Fibroblast of skin of left quadriceps (primary cell): ENCODE results near the gene AMDHD1.

Experiments
- DNase-seq, 2 experiments: peaks; one replicate each; pipeline ENCODE4 v3.0.0-alpha.2; 2013; ENCODE audit warnings: low read depth in 2 of 2

Gene AMDHD1

DNA sequence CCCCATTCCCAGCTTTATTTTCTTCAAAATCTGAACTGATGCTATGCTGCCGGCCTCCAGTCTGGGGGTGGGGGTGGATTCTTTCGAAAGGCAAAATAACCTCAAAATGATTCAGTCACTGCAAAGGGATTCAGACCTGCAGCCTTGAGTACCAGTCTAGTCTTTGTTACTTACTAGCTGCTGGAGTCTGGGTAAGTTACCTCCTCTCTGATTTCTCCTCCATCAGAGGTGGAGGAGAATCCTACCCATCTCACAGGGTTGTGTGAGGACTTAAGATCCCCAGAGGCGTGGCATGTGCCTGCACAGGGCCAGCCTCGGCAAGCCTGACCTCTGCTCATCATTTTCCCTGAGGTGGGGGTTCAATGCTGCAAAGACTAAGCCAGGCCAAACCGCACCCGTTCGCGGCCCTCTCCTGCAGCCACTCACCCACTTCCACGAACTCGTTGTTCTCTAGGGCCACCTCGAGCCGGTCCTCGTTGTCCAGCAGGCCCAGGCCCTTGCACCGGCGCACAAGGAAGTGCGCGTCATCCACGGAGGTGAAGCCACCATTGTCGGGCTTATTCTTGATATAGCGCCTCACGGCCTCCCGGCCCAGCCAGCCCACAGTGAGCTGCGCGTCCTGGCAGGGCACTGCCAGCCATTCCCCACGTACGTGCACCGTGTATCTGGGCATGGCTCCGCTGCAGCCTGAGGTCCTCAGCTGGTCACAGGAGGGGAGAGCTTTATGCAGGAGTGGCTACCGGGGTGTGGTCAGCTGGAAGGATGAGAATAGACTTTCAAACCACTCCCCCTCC is 52.3 kb downstream of the AMDHD1 start:
- no peak for DNase-seq

DNA sequence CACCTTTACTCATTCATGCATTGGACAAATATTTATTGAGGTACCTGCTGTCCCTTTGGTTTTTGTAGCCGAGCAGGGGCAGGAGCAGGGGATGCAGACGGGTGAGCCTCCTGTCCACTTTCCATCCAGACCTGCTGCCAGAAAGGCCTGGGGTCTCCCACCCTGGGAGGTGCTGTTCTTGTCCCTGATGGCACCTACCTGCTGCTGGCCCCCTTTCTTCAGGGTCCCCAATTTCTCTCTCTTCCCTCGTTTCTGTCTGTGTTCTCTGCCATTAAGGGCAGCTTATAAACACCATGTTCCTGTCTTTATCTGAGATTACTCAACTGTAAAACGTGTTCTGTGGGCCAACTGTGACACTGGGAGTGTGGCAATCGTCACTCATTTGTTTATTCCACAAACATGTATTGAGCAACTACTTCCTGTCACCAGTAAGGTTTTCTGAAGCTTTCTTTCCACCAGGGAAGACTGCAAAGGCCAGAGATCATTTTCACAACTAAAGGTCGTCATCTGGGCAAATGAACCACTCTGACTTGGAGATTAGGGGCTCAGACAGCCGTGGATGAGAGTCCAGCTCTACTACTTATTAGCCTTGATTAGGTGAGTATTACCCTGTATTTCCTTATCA is 53.0 kb downstream of the AMDHD1 start, which contains the start of gene HAL:
Gene HAL, minus strand, starts transcription at position 311 of the 625 bp plus-strand sequence. CDS start 434 bp downstream, outside the sequence.
- DNase-seq: no peak

DNA sequence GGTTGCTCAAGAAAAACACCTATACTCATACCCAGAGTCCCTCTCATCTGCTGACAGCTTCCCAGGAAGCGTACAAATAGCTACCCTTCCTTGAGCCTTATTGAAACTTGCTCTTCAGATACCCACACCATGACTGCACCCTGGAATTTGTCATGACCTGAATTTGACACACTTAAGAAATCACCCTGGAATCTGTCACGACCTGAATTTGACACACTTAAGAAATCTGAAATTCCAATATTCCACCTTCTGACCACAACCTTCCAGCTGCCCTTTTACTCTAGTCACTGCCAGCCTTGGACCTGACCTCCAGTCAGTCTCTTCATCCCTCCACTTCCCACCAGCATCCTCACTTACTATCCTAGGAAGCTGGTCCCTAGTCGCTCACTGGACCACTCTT is 54.1 kb downstream of the AMDHD1 start:
- DNase-seq: no peak

DNA sequence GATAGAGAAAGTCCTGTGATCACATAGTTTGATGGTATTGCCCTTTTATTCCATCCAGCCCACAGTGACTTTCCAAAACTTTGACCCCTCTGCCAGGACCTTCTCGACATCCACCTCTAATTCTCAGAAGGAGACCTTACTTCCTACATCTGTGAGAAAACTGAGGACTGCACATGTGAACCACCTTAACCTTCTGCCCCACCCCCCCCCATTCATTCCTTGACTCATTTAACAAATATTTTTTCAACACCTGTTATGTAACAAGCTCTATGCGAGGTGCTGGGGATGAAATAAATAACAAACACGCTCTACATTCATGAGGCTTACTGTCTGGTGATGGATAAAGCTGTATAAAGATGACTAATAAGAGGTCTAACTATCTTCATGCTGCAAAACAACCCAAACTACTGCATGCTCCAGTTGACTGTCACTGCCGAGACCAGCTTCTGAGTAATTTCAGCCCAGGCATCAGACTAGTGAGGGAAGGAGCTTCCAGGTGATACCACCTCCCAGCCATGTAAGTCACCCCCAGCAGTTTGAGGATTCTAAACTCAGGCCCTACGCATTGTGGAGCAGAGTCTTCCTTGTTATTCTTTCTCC is 54.9 kb downstream of the AMDHD1 start:
- DNase-seq: no peak

DNA sequence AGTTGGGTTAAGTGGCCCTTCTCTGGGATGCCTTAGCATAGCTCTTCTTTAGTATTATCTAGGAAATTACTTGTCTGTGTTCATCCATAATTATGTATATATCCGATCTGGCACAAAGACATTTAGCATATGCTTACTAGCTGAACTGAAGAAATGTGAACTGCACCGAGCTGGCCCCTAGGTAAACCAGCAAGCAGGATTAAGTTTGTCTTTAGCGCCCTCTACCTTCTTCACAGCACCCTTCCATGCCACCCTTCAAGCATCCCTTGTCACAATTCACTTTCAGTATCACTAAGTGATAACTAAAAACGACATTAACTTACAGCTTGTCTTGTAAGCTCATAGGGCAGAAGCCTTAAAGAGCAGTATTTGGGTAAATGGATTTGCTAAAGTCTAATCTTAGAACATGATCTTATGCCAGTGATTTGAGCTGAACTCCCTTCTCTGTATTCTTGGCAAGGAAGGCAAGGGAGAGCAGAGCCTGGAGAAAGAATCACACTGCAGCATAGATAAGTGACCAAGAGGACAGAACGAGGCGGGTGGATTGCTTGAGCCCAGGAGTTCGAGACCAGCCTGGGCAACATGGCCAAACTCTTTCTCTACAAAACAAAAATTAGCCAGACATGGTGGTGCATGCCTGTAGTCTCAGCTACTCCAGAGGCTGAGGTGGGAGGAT is 55.6 kb downstream of the AMDHD1 start:
- DNase-seq: peak; percentile 10 to 11

DNA sequence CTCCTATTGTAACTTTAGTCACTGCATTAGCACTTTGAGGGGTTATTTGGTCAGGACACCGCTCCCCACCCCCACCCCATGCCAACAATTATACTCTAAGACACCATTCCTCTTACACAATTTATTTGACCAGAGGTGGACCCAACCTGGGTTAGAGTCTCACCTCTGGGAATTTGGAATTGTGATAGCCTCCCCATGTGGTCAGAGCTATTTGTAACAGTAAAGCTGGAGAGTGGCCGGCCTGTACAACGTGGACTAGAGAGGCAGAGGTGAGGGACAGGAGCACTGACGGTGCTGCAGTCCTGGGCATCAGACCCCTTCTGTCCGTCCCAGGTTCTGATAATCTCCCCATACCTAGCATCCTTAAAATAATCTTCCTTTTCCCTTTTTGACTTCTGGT is 56.4 kb downstream of the AMDHD1 start:
- no peak for DNase-seq

DNA sequence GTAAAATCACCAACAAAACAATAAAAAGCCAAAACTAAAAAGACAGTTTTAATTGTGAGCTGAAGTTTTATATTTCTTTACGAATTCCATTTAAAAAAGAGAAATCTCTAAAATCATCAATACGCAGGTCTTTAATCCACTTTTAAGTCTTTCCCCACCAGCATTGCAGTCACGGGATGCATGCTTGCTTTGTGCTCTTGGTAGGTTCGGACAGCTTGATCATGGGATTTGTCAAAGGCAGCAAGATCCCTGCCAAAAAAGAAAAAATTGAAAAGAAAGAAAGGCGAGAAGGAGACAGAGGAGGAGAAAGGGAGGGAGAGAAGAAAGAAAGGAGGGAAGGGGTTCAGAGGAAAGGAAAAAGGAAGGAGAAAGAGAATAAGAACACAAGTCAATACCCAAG is 57.7 kb downstream of the AMDHD1 start:
- DNase-seq: no peak

DNA sequence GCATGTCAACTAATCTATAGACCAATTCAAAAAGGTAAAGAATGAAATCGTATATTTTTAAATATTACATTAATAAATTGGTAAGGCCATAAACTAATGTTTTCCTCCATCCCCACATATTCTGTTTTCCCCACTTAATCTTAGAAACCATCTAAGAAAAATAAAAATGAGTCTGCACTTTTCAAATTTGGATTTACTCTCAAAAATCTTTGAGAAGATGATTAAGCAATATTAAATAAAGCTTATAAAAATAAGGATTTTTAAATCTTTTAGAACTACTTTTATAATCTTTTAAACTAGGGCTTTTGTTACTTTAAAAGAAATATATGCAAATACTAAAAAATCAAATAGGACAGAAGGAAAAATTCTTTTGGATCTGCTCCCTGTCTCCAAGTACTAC is 63.6 kb downstream of the AMDHD1 start:
- DNase-seq: no peak

DNA sequence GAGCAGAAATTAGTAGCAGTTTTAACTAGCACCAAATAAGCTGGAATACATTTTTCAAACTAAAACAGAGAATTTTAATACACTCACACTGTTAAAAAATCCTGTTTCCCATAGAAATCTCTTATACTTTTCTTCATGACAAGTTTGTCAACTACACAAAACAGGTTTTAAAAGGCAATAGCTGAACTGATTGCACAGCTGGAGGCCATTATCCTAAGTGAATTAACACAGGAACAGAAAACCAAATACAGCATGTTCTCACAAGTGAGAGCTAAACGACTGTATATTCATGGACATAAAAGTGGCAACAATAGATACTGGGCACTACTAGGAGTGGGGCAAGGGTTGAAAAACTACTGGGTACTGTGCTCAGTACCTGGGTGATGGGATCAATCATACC is 64.6 kb downstream of the AMDHD1 start:
- no peak for DNase-seq

DNA sequence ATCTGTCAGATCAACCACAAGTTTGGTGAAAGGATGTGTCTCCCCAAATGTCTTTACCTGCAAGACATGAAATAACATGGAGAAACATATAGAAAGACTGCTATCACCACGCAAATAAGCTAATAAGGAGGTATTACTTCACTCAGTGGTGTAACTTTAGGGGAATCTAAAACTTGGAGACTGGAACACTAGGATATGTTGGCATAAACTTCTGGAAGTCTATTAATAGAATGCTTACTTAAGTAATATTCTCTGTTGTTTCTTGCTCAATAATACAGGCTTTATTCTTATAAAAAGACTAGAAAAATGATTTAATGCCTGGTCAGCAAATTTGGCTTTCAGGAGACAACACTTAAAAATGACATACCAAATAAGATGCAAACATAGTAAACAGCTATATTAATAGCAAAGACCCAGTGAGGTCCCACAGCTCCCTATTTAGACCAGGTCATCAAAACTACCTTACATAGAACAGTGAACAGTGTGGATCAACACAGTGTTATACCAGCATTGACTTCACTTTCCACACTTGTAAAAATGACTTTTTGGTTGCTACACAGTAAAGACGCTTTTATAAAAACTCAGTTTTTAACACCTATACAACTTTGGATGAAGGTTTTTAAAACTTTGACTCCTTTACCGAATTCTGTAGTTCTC is 71.9 kb downstream of the AMDHD1 start:
- DNase-seq: no peak

DNA sequence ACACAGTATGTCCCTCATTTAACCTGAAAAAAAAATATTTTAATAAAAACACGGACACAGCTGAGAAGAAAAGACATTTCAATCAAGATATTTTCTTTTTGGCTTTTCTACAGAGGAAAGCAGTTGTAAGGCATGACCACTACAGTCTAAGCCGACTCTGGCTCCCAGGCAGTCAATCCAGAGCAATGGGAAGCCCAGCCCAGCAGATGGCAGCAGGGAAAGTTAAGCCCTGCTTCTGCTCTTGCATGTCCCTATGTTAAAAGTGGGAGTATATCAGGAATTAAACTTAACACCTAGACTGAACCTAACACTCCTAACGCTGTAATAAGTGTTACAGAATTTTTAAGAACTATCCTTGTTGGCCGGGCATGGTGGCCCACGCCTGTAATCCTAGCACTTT is 72.5 kb downstream of the AMDHD1 start:
- DNase-seq: no peak
